ENCODE results near the gene MLXIPL. TPM values are rescaled to one million over a fixed set of nuclear protein-coding genes. Genes with fewer than 3 reads are reported as not detected.

Gene MLXIPL
- total RNA-seq, 1 donor from 2014 or later: 1.1 TPM

DNA sequence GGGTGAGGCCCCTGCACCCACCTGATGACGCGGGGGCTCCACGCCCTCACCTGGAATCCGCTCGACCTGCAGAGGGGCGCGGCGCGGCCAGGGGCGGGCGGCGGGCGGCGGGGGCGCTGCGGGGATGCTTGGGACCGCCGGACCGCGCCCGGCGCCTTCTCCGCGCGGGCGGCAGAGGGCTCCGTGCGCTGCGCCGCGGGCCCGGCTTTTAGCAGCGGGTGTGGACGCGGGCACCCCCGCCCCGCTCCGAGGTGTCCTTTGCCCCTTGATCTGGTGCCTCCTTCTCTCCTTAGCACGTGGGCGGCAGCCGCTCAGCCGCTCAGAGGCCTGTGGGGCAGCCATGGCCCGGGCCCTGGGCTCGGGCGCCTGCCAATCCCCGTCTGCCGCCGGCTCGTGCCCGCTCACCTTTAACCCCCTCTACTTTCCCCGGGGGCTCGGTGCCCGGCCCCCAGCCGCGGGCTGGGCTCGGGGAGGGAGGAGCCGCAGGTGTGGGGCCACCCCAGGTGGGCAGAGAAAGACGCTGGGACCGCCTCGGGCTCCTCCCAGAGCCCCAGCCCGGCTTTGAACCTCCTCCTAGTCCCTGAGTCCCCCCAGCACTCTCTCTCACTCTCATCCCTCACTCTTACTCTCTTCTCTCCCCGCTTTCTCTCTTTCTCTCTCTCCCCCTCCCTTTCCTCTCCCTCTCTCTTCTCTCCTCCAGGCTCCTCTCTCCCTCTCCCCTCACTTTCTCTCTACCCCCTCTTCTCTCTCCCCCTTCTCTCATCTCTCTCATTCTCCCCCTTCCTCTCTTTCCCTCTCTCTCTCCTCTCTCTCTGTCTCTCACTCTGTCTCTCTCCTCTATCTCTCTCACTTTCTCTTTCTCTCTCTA lies 23.6 kb upstream of the MLXIPL start:
- Mint-ChIP-seq H3K4me3 (no peak overlapping the region), H3K27me3 (ENCODE audit: low read depth) (peaks cover 88% of the 10 kb centered on the region), H3K36me3 (ENCODE audit: low read depth) (no peaks in the 10 kb centered on the region), H3K4me1 (peaks cover 3% of the 10 kb centered on the region), H3K27ac (ENCODE audit: unreplicated experiment) (no peak overlapping the region), H3K9me3 (no peaks in the 10 kb centered on the region)
- DNase-seq (ENCODE audit: low read depth, low spot score): no peak
- TF ChIP-seq, protein P1, sequence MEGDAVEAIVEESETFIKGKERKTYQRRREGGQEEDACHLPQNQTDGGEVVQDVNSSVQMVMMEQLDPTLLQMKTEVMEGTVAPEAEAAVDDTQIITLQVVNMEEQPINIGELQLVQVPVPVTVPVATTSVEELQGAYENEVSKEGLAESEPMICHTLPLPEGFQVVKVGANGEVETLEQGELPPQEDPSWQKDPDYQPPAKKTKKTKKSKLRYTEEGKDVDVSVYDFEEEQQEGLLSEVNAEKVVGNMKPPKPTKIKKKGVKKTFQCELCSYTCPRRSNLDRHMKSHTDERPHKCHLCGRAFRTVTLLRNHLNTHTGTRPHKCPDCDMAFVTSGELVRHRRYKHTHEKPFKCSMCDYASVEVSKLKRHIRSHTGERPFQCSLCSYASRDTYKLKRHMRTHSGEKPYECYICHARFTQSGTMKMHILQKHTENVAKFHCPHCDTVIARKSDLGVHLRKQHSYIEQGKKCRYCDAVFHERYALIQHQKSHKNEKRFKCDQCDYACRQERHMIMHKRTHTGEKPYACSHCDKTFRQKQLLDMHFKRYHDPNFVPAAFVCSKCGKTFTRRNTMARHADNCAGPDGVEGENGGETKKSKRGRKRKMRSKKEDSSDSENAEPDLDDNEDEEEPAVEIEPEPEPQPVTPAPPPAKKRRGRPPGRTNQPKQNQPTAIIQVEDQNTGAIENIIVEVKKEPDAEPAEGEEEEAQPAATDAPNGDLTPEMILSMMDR (conservative IDR thresholded peaks at IDR 0.05): no peak

- no peak overlapping the region for H3K27ac Mint-ChIP-seq (ENCODE audit: unreplicated experiment)
- TF ChIP-seq, protein P1 (conservative IDR thresholded peaks at IDR 0.05): no peak
- H3K4me3 Mint-ChIP-seq: no peak overlapping the region
- H3K9me3 Mint-ChIP-seq: no peaks in the 10 kb centered on the region
- H3K4me1 Mint-ChIP-seq: peaks cover 3% of the 10 kb centered on the region
- H3K36me3 Mint-ChIP-seq (ENCODE audit: low read depth): no peaks in the 10 kb centered on the region
- H3K27me3 Mint-ChIP-seq (ENCODE audit: low read depth): peaks cover 85% of the 10 kb centered on the region
- no peak for DNase-seq (ENCODE audit: low read depth, low spot score)
Observed at GRCh38 chr7:73646785-73647724, 22.7 kb upstream of the MLXIPL start.

GRCh38 chr7:73645643-73646174 lies 21.4 kb upstream of the MLXIPL start:
- H3K4me3 Mint-ChIP-seq: no peak overlapping the region
- H3K27me3 Mint-ChIP-seq (ENCODE audit: low read depth): peaks cover 75% of the 10 kb centered on the region
- H3K9me3 Mint-ChIP-seq: no peaks in the 10 kb centered on the region
- TF ChIP-seq, protein P1 (conservative IDR thresholded peaks at IDR 0.05): no peak
- H3K4me1 Mint-ChIP-seq: peaks cover 3% of the 10 kb centered on the region
- no peak overlapping the region for H3K27ac Mint-ChIP-seq (ENCODE audit: unreplicated experiment)
- H3K36me3 Mint-ChIP-seq (ENCODE audit: low read depth): no peaks in the 10 kb centered on the region
- DNase-seq (ENCODE audit: low read depth, low spot score): no peak

DNA sequence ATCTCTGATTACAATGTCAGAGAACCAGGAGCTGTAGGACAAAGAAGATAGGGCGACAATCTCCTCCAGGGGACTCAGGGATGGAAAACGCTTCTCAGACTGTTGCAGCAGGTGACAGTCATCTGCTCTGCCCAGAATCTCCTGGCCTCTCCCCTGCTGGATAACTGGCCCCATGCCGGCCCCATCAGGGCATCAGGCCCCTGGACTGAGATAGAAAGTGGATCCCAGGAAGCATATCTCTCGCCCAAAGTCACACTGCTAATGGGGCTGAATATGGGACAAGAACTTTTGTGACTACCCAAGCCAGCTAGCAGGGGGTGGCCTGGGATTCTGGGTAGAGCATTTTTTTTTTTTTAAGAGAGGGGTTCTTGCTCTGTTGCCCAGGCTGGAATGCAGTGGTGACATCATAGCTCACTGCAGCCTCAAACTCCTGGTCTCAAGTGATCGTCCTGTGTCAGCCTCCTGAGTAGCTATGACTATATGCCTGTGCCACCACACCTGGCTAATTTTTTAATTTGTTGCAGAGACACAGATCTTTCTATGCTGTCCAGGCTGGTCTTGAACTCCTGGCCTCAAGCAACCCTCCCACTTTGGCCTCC lies 20.5 kb upstream of the MLXIPL start:
- Mint-ChIP-seq H3K4me3 (no peak overlapping the region), H3K9me3 (no peaks in the 10 kb centered on the region), H3K4me1 (peaks cover 3% of the 10 kb centered on the region), H3K27ac (ENCODE audit: unreplicated experiment) (no peak overlapping the region), H3K36me3 (ENCODE audit: low read depth) (no peaks in the 10 kb centered on the region), H3K27me3 (ENCODE audit: low read depth) (peaks cover 65% of the 10 kb centered on the region)
- DNase-seq (ENCODE audit: low read depth, low spot score): no peak
- TF ChIP-seq, protein P1 (conservative IDR thresholded peaks at IDR 0.05): no peak

DNA sequence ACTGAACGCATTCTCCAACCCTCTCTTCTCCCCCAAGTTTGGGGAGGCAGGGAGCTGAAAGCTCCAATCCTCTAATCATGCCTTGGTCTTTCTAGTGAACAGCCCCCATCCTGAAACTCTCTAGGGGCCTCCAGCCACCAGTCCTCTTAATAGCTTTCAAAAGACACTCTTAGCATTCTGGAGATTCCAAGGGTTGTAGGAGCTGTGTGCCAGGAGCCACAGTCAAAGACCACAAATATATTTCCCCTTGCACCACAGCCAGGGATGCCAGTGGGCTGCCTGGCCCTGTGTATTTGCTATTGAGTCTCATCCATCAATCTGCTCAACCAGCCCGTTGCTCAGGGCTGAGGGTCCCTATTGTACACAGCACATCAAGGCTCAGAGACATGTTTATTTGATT lies 18.5 kb upstream of the MLXIPL start:
- no peak for DNase-seq (ENCODE audit: low read depth, low spot score)
- H3K27me3 Mint-ChIP-seq (ENCODE audit: low read depth): peaks cover 52% of the 10 kb centered on the region
- TF ChIP-seq, protein P1 (conservative IDR thresholded peaks at IDR 0.05): no peak
- no peak overlapping the region for H3K27ac Mint-ChIP-seq (ENCODE audit: unreplicated experiment)
- H3K36me3 Mint-ChIP-seq (ENCODE audit: low read depth): no peaks in the 10 kb centered on the region
- H3K4me3 Mint-ChIP-seq: no peak overlapping the region
- H3K4me1 Mint-ChIP-seq: no peaks in the 10 kb centered on the region
- no peaks in the 10 kb centered on the region for H3K9me3 Mint-ChIP-seq

All from neural crest cell (in vitro differentiated cells).